GM12864 (cell line): ENCODE results near the gene FETUB.
A peak's percentile ranks its signal among the peaks of the same experiment; 100 is the strongest.

Experiments used
- DNase-seq: peaks from one replicate; pipeline ENCODE4 v3.0.0-alpha.2; 2011; ENCODE audit warnings: low read depth
- H3K4me3 ChIP-seq: 2 replicates; pipeline ENCODE4 v1.5.1; 2011; ENCODE audit warnings: mild to moderate bottlenecking, low read depth, low read length, control low read depth
- TF ChIP-seq, protein P1 (sequence below): IDR thresholded peaks from 2 replicates; pipeline ENCODE4 v1.5.1; 2011; ENCODE audit warnings: low read depth, mild to moderate bottlenecking, moderate library complexity, low read length, control low read depth, inconsistent platforms; ENCODE audit errors: missing control alignments

Gene FETUB

DNA sequence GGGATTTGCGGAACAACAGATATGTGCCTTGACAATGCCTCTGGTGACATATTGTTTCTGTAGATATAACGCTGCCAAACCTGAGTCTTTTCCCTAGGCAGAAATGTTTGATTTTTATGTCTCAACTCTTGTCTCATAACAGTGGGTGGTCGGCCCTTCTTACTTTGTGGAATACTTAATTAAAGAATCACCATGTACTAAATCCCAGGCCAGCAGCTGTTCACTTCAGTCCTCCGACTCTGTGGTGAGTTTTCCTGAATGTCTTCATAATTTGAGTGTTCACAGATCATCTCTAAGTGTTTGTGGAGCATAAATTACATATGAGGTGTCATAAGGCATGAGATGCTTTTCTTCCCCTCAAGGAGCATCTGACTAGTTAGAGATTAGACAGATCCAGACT is 5.9 kb downstream of the FETUB start:
- TF ChIP-seq, protein P1, sequence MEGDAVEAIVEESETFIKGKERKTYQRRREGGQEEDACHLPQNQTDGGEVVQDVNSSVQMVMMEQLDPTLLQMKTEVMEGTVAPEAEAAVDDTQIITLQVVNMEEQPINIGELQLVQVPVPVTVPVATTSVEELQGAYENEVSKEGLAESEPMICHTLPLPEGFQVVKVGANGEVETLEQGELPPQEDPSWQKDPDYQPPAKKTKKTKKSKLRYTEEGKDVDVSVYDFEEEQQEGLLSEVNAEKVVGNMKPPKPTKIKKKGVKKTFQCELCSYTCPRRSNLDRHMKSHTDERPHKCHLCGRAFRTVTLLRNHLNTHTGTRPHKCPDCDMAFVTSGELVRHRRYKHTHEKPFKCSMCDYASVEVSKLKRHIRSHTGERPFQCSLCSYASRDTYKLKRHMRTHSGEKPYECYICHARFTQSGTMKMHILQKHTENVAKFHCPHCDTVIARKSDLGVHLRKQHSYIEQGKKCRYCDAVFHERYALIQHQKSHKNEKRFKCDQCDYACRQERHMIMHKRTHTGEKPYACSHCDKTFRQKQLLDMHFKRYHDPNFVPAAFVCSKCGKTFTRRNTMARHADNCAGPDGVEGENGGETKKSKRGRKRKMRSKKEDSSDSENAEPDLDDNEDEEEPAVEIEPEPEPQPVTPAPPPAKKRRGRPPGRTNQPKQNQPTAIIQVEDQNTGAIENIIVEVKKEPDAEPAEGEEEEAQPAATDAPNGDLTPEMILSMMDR, result no peak
- no peak for DNase-seq
- no peak overlapping the region for H3K4me3 ChIP-seq

DNA sequence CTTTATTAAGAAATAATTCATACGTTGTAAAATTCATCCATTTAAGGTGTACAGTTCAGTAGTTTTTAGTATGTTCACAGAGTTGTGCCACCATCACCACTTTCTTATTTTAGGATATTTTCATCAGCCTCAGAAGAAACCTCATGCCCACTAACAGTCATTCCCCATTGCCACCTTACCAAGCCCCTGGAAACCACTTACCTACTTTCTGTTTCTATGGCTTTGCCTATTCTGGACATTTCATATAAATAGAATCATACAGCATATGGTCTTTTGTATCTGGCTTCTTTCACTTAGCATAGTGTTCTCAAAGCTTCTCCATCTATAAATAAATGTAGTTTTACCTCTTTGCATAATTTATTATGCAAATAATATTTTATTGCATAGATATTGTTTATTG is 6.6 kb downstream of the FETUB start:
- TF ChIP-seq, protein P1, result no peak
- no peak overlapping the region for H3K4me3 ChIP-seq
- no peak for DNase-seq

DNA sequence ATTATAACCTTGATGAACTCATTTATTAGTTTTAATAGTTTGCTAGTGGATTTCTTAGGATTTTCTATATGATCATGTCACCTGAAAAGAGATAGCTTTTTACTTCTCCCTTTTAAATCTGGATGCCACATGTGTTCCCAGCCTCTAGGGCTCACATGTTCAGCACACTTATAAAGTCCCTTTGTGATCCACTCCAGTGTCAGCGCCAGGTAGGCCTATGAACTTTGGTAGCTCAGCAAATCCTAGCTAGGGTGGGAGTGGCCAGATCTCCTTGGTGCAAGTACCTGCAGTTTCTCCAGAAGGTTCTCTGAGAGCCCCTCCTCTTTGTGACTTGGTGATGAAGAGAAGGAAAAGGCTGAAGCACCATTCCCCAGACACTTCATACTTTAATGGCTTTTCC is 8.7 kb downstream of the FETUB start:
- TF ChIP-seq, protein P1, result no peak
- DNase-seq, result no peak
- no peak overlapping the region for H3K4me3 ChIP-seq

DNA sequence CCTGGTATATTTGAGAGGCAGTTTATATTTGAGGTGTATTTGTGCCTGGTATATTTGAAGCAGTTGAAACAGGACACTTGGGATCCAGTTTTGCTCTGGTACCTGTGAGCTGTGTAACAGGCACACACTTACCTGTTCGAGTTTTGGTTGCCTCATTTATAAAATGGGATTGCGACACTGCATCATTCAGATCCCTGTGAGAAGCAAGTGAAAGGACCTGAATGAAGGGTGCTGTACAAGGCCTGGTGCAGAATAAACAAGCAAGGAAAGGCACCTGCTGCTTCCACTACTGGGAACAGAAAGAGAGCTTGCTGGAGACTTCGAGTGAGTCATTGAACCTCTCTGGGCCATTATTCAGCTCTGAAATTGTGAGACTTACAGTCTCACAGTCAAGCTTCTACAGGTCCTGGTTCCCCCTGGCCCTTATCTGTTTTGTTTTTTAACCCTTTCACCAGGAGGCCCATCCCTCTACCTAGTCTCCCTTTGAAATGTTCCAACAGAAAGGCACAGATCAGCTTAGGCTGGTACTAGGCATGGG is 11.5 kb downstream of the FETUB start:
- DNase-seq, result no peak
- no peak overlapping the region for H3K4me3 ChIP-seq
- TF ChIP-seq, protein P1, result no peak

DNA sequence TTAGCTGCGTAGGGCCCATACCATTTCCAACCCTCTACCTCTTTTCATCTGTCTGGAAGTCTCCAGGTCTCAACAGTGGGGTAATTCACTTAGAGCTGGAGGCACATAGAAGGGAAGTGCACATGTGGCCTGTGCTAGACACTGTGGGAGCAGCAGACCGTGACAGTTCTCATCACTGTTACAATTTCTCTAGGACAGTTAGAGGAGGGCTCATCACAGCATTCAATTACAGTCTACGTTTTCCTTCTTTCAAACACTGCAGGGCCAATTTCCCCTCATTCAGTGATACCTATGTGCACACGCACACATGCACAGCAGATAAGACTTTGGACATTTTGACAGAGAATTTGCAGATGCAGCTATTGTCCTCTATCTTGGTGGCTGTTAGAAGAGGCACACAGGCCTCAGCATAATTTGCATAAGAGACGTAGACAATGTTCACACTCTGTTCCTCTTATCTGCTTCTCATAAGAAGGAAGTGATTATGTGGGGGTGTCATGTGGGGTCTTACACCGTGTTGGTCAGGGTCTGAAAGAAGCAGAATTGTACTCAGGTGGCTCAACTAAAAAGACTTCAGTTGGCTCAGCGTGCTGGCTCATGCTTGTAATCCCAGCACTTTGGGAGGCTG is 13.0 kb downstream of the FETUB start:
- no peak overlapping the region for H3K4me3 ChIP-seq
- TF ChIP-seq, protein P1, result no peak
- peak; percentile 29 for DNase-seq

DNA sequence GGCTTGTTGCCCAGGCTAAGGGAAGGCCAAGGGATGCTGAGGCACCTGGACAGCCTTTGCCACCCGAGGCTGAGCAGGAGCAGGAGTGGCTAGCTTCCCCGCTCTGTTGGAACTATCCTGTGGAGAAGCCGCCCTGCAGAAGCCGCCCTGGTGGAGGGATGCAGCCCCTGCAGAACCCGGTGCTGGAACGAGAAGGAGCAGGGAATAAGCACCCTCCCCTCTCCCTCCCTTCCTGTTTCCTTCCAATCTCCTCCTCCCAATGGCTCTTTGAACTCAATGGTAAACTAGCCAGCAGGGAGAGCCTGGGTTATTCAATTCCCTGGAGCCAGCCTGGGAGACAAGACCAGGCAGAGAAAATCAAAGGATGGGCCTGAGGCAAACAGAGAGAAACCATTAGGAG is 13.8 kb downstream of the FETUB start:
- TF ChIP-seq, protein P1, result peak; percentile 16
- DNase-seq, result no peak
- no peak overlapping the region for H3K4me3 ChIP-seq
